ENCODE data around the gene TCF15. TPM values are rescaled to one million over a fixed set of nuclear protein-coding genes. Genes with fewer than 3 reads are reported as not detected.

The TCF15 gene
- polyA plus RNA-seq, 3 donors, result not detected

- peaks cover 0 to 2% of the 10 kb centered on the region in 2 donors for H3K27me3 ChIP-seq (ENCODE audit: control insufficient read depth in 2 of 2, insufficient read depth in 2 of 2, low read length in 2 of 2)
- no peaks in the 10 kb centered on the region for H3K79me2 ChIP-seq (ENCODE audit: insufficient read depth, low read length)
- DNase-seq, result no peak
- WGBS (ENCODE audit: insufficient coverage), result 100% methylated on average over 5 of the region's 8 CpGs
- no peak overlapping the region for H3K4me3 ChIP-seq (replicated peaks in 1 of 3; ENCODE audit: low read depth in 2 of 3, low read length in 3 of 3)
- no peak overlapping the region for H3K4me3 Mint-ChIP-seq
- no peaks in the 10 kb centered on the region for H3K4me1 ChIP-seq (ENCODE audit: control insufficient read depth in 1 of 2, insufficient read depth in 2 of 2, low read length in 2 of 2)
- no peaks in the 10 kb centered on the region for H3K4me1 Mint-ChIP-seq
- H3K27me3 Mint-ChIP-seq (ENCODE audit: low read depth in 3 of 3), result peaks cover 2 to 11% (median 4%) of the 10 kb centered on the region in 3 donors
- H3K9me3 ChIP-seq (replicated peaks in 1 of 2; ENCODE audit: control insufficient read depth in 1 of 2, insufficient read depth in 1 of 2, low read length in 2 of 2), result no peaks in the 10 kb centered on the region
- H3K27ac ChIP-seq (ENCODE audit: low read depth in 1 of 2, low read length in 2 of 2), result no peak overlapping the region
- intact Hi-C loops (cut with micrococcal nuclease), result no loop called here
- H3K36me3 Mint-ChIP-seq, result no peaks in the 10 kb centered on the region
- H3K9me3 Mint-ChIP-seq, result no peaks in the 10 kb centered on the region
- H4K20me1 ChIP-seq (ENCODE audit: insufficient read depth, low read length), result no peaks in the 10 kb centered on the region
- TF ChIP-seq CTCF (IDR thresholded peaks at IDR 0.05), result no peak
- H2AFZ ChIP-seq (ENCODE audit: insufficient read depth, low read depth, low read length, poor library complexity, severe bottlenecking), result no peak overlapping the region
- no peak overlapping the region for H3K9ac ChIP-seq (ENCODE audit: insufficient read depth, low read length, poor library complexity, severe bottlenecking)
- no peak overlapping the region for H3K4me2 ChIP-seq (replicated peaks; ENCODE audit: extremely low read depth, low read length, poor library complexity, severe bottlenecking)
- H3K36me3 ChIP-seq (replicated peaks in 1 of 2; ENCODE audit: control insufficient read depth in 1 of 2, insufficient read depth in 2 of 2, low read length in 2 of 2), result no peaks in the 10 kb centered on the region
- no peak overlapping the region for H3K27ac Mint-ChIP-seq
Measured at GRCh38 chr20:603116-603640, 6.9 kb downstream of the TCF15 start.

- no peak overlapping the region for H3K27ac ChIP-seq (ENCODE audit: low read depth in 1 of 2, low read length in 2 of 2)
- Mint-ChIP-seq H3K36me3 (no peaks in the 10 kb centered on the region), H3K4me3 (no peak overlapping the region), H3K27ac (no peak overlapping the region), H3K4me1 (no peaks in the 10 kb centered on the region), H3K9me3 (no peaks in the 10 kb centered on the region), H3K27me3 (ENCODE audit: low read depth in 3 of 3) (peaks cover 1 to 6% (median 2%) of the 10 kb centered on the region in 3 donors)
- H3K4me1 ChIP-seq (ENCODE audit: control insufficient read depth in 1 of 2, insufficient read depth in 2 of 2, low read length in 2 of 2), result no peaks in the 10 kb centered on the region
- no peak for DNase-seq
- no peak for TF ChIP-seq CTCF (IDR thresholded peaks at IDR 0.05)
- H3K36me3 ChIP-seq (replicated peaks in 1 of 2; ENCODE audit: control insufficient read depth in 1 of 2, insufficient read depth in 2 of 2, low read length in 2 of 2), result no peaks in the 10 kb centered on the region
- no peaks in the 10 kb centered on the region for H3K9me3 ChIP-seq (replicated peaks in 1 of 2; ENCODE audit: control insufficient read depth in 1 of 2, insufficient read depth in 1 of 2, low read length in 2 of 2)
- no peak overlapping the region for H3K9ac ChIP-seq (ENCODE audit: insufficient read depth, low read length, poor library complexity, severe bottlenecking)
- H2AFZ ChIP-seq (ENCODE audit: insufficient read depth, low read depth, low read length, poor library complexity, severe bottlenecking), result no peak overlapping the region
- H3K27me3 ChIP-seq (ENCODE audit: control insufficient read depth in 2 of 2, insufficient read depth in 2 of 2, low read length in 2 of 2), result no peaks in the 10 kb centered on the region
- H3K79me2 ChIP-seq (ENCODE audit: insufficient read depth, low read length), result no peaks in the 10 kb centered on the region
- no peaks in the 10 kb centered on the region for H4K20me1 ChIP-seq (ENCODE audit: insufficient read depth, low read length)
- 39% methylated on average over 4 of the region's 8 CpGs for WGBS (ENCODE audit: insufficient coverage)
- H3K4me3 ChIP-seq (replicated peaks in 1 of 3; ENCODE audit: low read depth in 2 of 3, low read length in 3 of 3), result no peak overlapping the region
- no peak overlapping the region for H3K4me2 ChIP-seq (replicated peaks; ENCODE audit: extremely low read depth, low read length, poor library complexity, severe bottlenecking)
- intact Hi-C loops (cut with micrococcal nuclease), result no loop called here
Measured at GRCh38 chr20:602111-602970, 7.8 kb downstream of the TCF15 start.

Measured in CD14-positive monocyte (primary cell).